C4-2B (cell line): Measurements from ENCODE around the gene MRPL27.

Experiments used
- H3K27ac ChIP-seq: fragments of 450-650 bp; 2 replicates; pipeline ENCODE4 v1.5.1; 2017
- ZFX ChIP-seq: fragments of 450-650 bp; IDR thresholded peaks from 2 replicates; pipeline ENCODE4 v1.6.1; 2017
- TF ChIP-seq, protein P1 (sequence below): fragments of 450-650 bp; conservative IDR thresholded peaks from 2 replicates; pipeline ENCODE4 v1.5.1; 2017; ENCODE audit warnings: mild to moderate bottlenecking

The MRPL27 gene

DNA sequence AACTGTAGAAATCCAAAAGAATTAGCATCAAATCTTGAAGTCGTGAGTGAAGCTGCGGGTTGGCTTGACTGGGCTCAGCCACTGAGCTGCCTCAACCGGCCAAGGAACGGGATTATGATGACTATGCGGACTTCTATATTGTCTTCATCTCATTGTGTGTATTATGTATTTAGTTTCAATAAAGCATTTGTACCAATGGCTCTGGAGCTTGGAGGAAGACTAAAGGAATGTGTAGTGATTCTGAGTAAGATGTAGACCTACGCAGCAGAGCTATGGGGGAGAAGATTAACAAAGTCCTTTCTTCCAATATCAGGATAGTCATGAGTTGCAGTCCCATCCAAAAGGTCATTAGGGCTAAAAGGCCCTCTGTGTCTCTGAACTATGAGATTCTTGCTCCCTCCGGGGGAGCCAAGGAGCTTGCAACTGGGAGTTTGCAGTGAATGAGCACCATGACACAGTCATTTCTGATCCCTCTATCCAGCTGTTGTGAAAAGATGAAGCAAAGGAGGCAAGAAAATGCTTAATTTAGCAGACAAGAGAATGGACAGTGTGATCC is 8.4 kb upstream of the MRPL27 start:
- no peak for TF ChIP-seq ZFX
- TF ChIP-seq, protein P1, sequence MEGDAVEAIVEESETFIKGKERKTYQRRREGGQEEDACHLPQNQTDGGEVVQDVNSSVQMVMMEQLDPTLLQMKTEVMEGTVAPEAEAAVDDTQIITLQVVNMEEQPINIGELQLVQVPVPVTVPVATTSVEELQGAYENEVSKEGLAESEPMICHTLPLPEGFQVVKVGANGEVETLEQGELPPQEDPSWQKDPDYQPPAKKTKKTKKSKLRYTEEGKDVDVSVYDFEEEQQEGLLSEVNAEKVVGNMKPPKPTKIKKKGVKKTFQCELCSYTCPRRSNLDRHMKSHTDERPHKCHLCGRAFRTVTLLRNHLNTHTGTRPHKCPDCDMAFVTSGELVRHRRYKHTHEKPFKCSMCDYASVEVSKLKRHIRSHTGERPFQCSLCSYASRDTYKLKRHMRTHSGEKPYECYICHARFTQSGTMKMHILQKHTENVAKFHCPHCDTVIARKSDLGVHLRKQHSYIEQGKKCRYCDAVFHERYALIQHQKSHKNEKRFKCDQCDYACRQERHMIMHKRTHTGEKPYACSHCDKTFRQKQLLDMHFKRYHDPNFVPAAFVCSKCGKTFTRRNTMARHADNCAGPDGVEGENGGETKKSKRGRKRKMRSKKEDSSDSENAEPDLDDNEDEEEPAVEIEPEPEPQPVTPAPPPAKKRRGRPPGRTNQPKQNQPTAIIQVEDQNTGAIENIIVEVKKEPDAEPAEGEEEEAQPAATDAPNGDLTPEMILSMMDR: no peak; the same call in 1 of the 2 replicates
- H3K27ac ChIP-seq: no peak overlapping the region

DNA sequence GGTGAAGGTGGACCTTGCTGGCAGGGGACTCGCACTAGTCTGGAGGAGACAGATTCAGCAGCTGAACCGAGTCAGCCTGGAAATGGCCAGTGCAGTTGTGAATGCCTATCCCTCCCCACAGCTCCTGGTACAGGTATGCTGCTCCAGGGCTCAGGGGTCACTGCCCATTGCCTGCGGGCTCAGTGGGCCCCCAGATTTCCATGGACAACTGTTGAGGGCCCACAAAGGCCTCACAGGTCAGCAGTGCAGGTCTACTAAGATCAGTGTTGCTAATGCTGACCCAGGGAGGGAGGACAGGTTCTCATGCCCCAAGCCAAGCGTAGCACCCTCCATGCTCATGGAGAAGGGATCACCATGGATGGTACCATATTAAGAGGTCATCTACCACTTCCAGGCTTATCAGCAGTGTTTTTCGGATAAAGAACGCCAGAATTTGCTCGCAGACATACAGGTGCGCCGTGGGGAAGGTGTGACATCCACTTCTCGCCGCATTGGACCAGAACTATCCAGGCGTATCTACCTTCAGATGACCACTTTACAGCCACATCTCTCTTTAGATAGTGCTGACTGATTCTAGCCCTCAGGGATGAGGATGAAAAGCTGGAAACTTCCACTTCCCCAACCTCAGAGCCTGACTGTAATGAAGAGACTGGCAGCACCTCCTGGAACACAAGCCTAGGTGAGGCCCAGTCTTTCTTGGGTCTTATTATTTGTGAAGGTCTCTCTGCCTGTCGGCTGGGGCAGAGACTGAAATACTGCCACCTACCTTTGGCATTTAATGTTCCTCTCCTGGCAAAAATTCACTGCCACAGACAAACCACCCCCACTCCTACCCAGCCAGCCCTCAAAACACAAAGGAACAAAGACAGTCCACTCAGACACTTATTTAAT is 7.6 kb upstream of the MRPL27 start:
- no peak for TF ChIP-seq ZFX
- TF ChIP-seq, protein P1: no peak; the same call in 1 of the 2 replicates
- H3K27ac ChIP-seq: no peak overlapping the region

DNA sequence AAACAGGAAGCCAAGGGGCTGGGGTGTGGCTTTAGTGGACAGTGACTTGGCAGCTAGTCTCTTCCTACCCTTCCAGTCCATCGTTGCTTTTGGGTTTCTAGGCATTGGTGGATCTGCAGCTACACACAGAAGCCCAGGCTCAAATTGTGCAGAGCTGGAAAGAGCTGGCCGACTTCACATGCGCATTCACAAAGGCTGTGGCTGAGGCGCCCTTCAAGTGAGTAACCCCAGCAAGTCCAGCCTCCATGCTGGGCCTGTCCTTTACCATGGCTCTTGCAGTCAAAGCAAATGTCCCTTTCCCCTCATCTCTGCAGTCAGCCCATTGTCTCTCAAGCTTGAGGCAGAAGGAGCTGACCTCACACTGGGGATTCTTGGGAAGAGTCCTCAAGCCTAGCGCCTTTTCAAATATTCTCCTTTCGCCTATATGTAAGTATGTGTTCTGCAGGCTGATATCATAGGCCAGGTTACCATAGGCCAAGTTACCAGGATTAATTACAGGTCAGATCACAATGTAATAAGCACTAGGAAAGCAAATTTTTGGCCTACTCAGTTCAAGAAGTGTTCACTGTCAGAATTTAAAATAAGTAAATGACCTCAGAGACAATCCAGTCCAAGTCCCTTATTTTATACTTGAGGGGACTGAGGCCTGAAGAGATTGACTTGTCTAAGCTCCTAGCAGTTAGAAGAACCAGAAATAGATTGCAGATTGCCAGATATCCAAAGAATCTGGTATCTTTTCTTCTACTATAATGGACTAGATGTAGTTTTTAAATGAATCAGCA is 6.6 kb upstream of the MRPL27 start:
- no peak overlapping the region for H3K27ac ChIP-seq
- no peak for TF ChIP-seq ZFX
- TF ChIP-seq, protein P1: no peak

DNA sequence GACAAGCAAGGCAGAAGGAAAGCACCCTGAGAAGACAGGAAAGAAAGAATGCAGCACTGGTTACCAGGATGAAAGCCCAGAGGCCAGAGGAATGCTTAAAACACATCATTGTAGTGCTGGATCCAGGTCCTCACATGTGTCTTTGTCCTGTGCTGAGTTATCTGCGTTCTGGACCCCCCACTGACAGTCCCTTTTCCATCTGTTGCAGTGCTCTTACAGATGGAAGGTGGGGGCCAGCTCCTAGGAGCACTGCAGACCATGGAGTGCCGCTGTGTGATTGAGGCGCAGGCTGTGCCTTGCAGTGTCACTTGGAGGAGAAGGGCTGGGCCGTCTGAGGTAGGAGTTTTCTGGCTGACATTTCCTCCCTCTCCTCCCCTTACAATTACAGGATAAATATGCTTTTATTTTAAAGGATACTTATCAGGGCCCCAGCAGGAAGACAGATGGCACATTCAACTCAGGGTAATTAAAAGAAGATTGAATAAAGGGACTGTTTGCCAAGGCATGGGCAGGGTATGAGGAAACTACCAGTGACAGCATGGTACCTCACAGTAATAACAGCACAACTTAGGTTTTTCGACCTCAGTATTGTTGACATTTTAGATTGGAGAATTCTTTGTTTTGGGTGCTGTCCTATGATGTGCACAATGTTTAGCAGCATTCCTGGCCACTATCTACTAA is 3.0 kb upstream of the MRPL27 start:
- TF ChIP-seq, protein P1: no peak
- TF ChIP-seq ZFX: no peak
- no peak overlapping the region for H3K27ac ChIP-seq

DNA sequence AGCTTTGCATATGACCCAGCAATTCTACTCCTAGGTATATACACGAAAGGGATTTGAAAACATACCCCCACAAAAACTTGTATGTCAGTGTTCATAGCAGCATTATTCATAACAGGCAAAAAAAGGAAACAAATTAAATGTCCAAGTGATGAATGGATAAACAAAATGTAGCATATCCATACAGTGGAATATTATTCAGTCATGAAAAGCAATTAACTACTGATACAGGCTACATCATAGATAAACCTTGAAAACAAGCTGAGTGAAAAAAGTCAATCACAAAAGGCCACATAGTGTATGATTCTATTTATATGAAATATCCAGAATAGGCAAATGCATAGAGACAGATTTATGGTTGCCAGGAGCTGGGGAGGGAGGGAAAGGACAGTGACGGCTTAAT is 721 bp upstream of the MRPL27 start:
- H3K27ac ChIP-seq: peak overlapping the region; percentile 95
- TF ChIP-seq ZFX: no peak
- TF ChIP-seq, protein P1: no peak

DNA sequence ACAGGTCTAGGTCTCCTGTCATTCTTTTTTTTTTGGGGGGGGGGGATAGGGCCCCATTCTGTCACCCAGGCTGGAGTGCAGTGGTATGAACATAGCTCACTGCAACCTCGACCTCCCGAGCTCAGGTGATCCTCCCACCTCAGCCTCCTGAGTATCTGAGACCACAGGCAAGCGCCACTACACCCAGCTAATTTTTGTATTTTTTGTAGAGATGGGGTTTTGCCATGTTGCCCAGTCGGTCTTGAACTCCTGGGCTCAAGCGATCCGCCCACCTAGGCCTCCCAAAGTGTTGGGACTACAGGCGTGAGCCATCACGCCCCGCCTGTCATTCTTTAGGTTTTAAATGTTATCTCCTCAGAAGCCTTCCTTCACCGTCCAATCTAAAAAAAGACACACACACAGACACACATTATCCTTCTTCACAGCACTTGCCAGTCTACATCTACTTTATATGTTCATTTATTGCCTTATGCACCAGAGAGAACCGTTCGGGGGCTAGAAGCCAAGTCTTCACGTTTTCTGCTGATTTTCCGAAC is 694 bp downstream of the MRPL27 start:
- peak overlapping the region; percentile 95 for H3K27ac ChIP-seq
- no peak for TF ChIP-seq ZFX
- TF ChIP-seq, protein P1: no peak
